K562 (cell line): Measurements from ENCODE around the gene PPFIA3. TPM values are rescaled to one million over a fixed set of nuclear protein-coding genes. Genes with fewer than 3 reads are reported as not detected.

Experiments
- ATAC-seq: fragments of 200-7000 bp; cut with Tn5 transposase; 3 replicates; pipeline ENCODE4 v1.9.1; 2020; ENCODE audit warnings: moderate library complexity
- BruUV-seq: library from RNA; stranded (reverse); fragments of 400-500 nt; replicated peaks from 2 replicates; lab custom pipeline; 2021; lab: Mats Ljungman, UMichigan
- CTCF ChIA-PET: fragments of 300-600 bp; formaldehyde crosslinking; extraction: SDS; loops from one replicate; lab custom pipeline; 2021; ENCODE audit warnings: low intra/inter-chr PET ratio; lab: Yijun Ruan, JAX
- POLR2A ChIA-PET: fragments of 300-600, 350-650 bp; sonication (Branson Sonifier 250); formaldehyde crosslinking; extraction: SDS; loops from one replicate; lab custom pipeline; 2021; ENCODE audit warnings: antibody characterized with exemption, inconsistent platforms; lab: Yijun Ruan, JAX
- DNase-seq, 4 experiments: peaks; one replicate each; pipeline versions ENCODE4 v3.0.0 to v3.0.0-alpha.2; 2011 to 2018; ENCODE audit warnings: low spot score in 3 of 4, mixed read lengths in 3 of 4; ENCODE audit errors: extremely low read depth in 1 of 4
- FAIRE-seq: peaks from 2 replicates; lab custom pipeline; 2011; peaks lifted over from hg19 to GRCh38; lab: Jason Lieb, UNC
- H2AFZ ChIP-seq: 2 replicates; pipeline ENCODE4 v1.6.0; 2011; ENCODE audit warnings: low read depth, low read length, control low read depth, inconsistent platforms
- H3K27ac ChIP-seq: fragments of 200-600 bp; 3 replicates; pipeline ENCODE4 v1.8.0; 2011; ENCODE audit warnings: low read depth, mild to moderate bottlenecking, control low read depth, inconsistent platforms, low read length, moderate library complexity, mixed read lengths; ENCODE audit errors: extremely low read depth
- H3K27me3 ChIP-seq, 2 experiments: fragments of 300-600 bp in 1 of 2; 2 replicates in 1 of 2; 3 replicates in 1 of 2; pipeline versions ENCODE4 v1.6.0 to v1.8.0; 2011; ENCODE audit warnings: inconsistent platforms in 2 of 2, low read length in 2 of 2, mild to moderate bottlenecking in 1 of 2, mixed read lengths in 1 of 2, moderate library complexity in 1 of 2; ENCODE audit not compliant: control insufficient read depth in 2 of 2, insufficient read depth in 2 of 2
- H3K36me3 ChIP-seq: fragments of 300-600 bp; 3 replicates; pipeline ENCODE4 v1.8.0; 2011; ENCODE audit warnings: mild to moderate bottlenecking, low read length, inconsistent platforms; ENCODE audit not compliant: control insufficient read depth, insufficient read depth
- H3K4me1 ChIP-seq, 2 experiments: fragments of 200-600 bp in 1 of 2; replicated peaks in 1 of 2; 2 replicates in 1 of 2; 3 replicates in 1 of 2; pipeline versions ENCODE4 v1.5.1 to v1.8.0; 2011; ENCODE audit warnings: inconsistent platforms in 2 of 2, low read length in 2 of 2, mild to moderate bottlenecking in 1 of 2, mixed read lengths in 1 of 2, moderate library complexity in 1 of 2; ENCODE audit not compliant: control insufficient read depth in 2 of 2, insufficient read depth in 2 of 2
- H3K4me2 ChIP-seq: 2 replicates; pipeline ENCODE4 v1.6.1; 2011; ENCODE audit warnings: low read length, control low read depth, inconsistent platforms, mixed read lengths; ENCODE audit not compliant: insufficient read depth
- H3K4me3 ChIP-seq: fragments of 200-600 bp; sonication (generic), shearing (Covaris generic); 2 replicates; pipeline ENCODE4 v1.5.1; 2016; ENCODE audit warnings: control low read depth, inconsistent platforms
- H3K79me2 ChIP-seq: fragments of 200-600 bp; 3 replicates; pipeline ENCODE4 v1.8.0; 2011; ENCODE audit warnings: low read length, inconsistent platforms; ENCODE audit not compliant: control insufficient read depth, insufficient read depth
- H3K9ac ChIP-seq, 2 experiments: 2 replicates each; pipeline versions ENCODE4 v1.6.0 to v1.6.1; 2011; ENCODE audit warnings: low read depth in 2 of 2, low read length in 2 of 2, control low read depth in 1 of 2, inconsistent platforms in 1 of 2, mild to moderate bottlenecking in 1 of 2, mixed read lengths in 1 of 2; ENCODE audit not compliant: insufficient read depth in 1 of 2
- H3K9me1 ChIP-seq: one replicate; pipeline ENCODE4 v1.6.0; 2011; ENCODE audit warnings: inconsistent platforms, mild to moderate bottlenecking, low read length, moderate library complexity; ENCODE audit not compliant: control insufficient read depth, insufficient read depth
- H3K9me3 ChIP-seq: replicated peaks from 2 replicates; pipeline ENCODE4 v1.5.1; 2011; ENCODE audit warnings: low read depth, low read length, inconsistent platforms; ENCODE audit not compliant: control insufficient read depth, insufficient read depth
- H4K20me1 ChIP-seq: replicated peaks from 2 replicates; pipeline ENCODE4 v1.6.1; 2011; ENCODE audit warnings: low read length, inconsistent platforms, mixed read lengths; ENCODE audit not compliant: control insufficient read depth, insufficient read depth
- CBX1 ChIP-seq: sonication (generic); IDR thresholded peaks from 2 replicates; pipeline ENCODE4 v1.6.1; 2016; ENCODE audit warnings: antibody characterized with exemption, low read depth, mild to moderate bottlenecking
- GATAD2B ChIP-seq: fragments of 450-650 bp; IDR thresholded peaks from 2 replicates; pipeline ENCODE4 v1.6.1; 2017; ENCODE audit warnings: mild to moderate bottlenecking, borderline replicate concordance
- HDAC3 ChIP-seq: fragments of 450-650 bp; IDR thresholded peaks from 2 replicates; pipeline ENCODE4 v1.6.1; 2018; ENCODE audit warnings: borderline replicate concordance, mild to moderate bottlenecking, moderate library complexity; ENCODE audit not compliant: partially characterized antibody
- HLTF ChIP-seq: fragments of 450-650 bp; IDR thresholded peaks from 2 replicates; pipeline ENCODE4 v1.6.1; 2016
- JUND ChIP-seq, 2 experiments: IDR thresholded peaks; 2 replicates in 1 of 2; 3 replicates in 1 of 2; pipeline ENCODE4 v1.6.1; 2011; ENCODE audit warnings: borderline replicate concordance in 2 of 2, low read depth in 2 of 2, low read length in 2 of 2, improper control_type of control experiment in 1 of 2, missing biosample characterization in 1 of 2, missing genetic modification characterization in 1 of 2, missing genetic modification reagents in 1 of 2
- MTA2 ChIP-seq: fragments of 450-650 bp; IDR thresholded peaks from 2 replicates; pipeline ENCODE4 v1.6.1; 2016; ENCODE audit warnings: low read depth
- NCOR1 ChIP-seq: fragments of 450-650 bp; IDR thresholded peaks from 2 replicates; pipeline ENCODE4 v1.6.1; 2016; ENCODE audit warnings: mild to moderate bottlenecking, moderate library complexity
- NFATC3 ChIP-seq: fragments of 450-650 bp; IDR thresholded peaks from 2 replicates; pipeline ENCODE4 v1.6.1; 2017; ENCODE audit warnings: mild to moderate bottlenecking
- RBM34 ChIP-seq: fragments of 200-400 bp; formaldehyde crosslinking; IDR thresholded peaks from 2 replicates; pipeline ENCODE4 v1.6.1; 2018; ENCODE audit warnings: low read length, borderline replicate concordance; ENCODE audit not compliant: insufficient read depth
- SAFB ChIP-seq: fragments of 200-400 bp; formaldehyde crosslinking; IDR thresholded peaks from 2 replicates; pipeline ENCODE4 v1.6.1; 2017; ENCODE audit warnings: low read depth, low read length, borderline replicate concordance
- SRF ChIP-seq, 2 experiments: fragments of 250-450, 450-650 bp in 1 of 2; sonication (Bioruptor Pico) in 1 of 2; sonication (generic) in 1 of 2; formaldehyde crosslinking; IDR thresholded peaks; 2 replicates each; pipeline versions ENCODE4 v1.5.0 to v1.5.1; 2020 to 2022; ENCODE audit warnings: mild to moderate bottlenecking in 1 of 2, missing genetic modification reagents in 1 of 2
- TBP ChIP-seq: optimal IDR thresholded peaks from 2 replicates; pipeline ENCODE3; 2011; ENCODE audit warnings: low read depth, low read length, improper control_type of control experiment
- TFAP4 ChIP-seq: sonication (generic); formaldehyde crosslinking; IDR thresholded peaks from 2 replicates; pipeline ENCODE4 v1.8.0; 2022; ENCODE audit warnings: missing genetic modification reagents, mild to moderate bottlenecking, moderate library complexity, borderline replicate concordance
- ZNF140 ChIP-seq: fragments of 250-450 bp; sonication (Bioruptor Pico); IDR thresholded peaks from 2 replicates; pipeline ENCODE4 v1.8.0; 2021; ENCODE audit warnings: moderate library complexity, mild to moderate bottlenecking, inconsistent platforms
- ZNF584 ChIP-seq: fragments of 200-800 bp; sonication (Bioruptor generic); IDR thresholded peaks from 2 replicates; pipeline ENCODE4 v1.6.1; 2016; ENCODE audit warnings: low read depth, mild to moderate bottlenecking, missing genetic modification characterization, missing compliant biosample characterization
- ZNF589 ChIP-seq: fragments of 200-800 bp; sonication (Bioruptor generic); IDR thresholded peaks from 2 replicates; pipeline ENCODE4 v1.6.1; 2016; ENCODE audit warnings: low read depth, missing genetic modification characterization, missing compliant biosample characterization
- ZNF695 ChIP-seq: fragments of 450-650 bp; formaldehyde crosslinking; IDR thresholded peaks from 2 replicates; pipeline ENCODE4 v1.4.0; 2020; ENCODE audit warnings: mild to moderate bottlenecking, moderate library complexity
- WGBS: fragments of 100-300 bp; shearing (Covaris generic); methylation state at CpG from one replicate; pipeline ENCODE4 v1.1.6; 2016; ENCODE audit warnings: low coverage, mixed read lengths; ENCODE audit not compliant: insufficient coverage; ENCODE audit errors: missing lambda C conversion rate; 5-methylcytosine and 5-hydroxymethylcytosine counted together
- in situ Hi-C: fragments of 300-500 bp; cut with MboI; formaldehyde crosslinking; loops from 4 replicates; pipeline ENCODE4 v1.15.0; 2018; ENCODE audit warnings: inconsistent platforms, mixed read lengths
- intact Hi-C: fragments of 100-400 bp; cut with micrococcal nuclease; formaldehyde crosslinking; loops from 2 replicates; pipeline ENCODE4 v1.14.2; 2022
- polyA plus RNA-seq, 8 experiments: library from polyadenylated mRNA; depleted of rRNA in 4 of 8; stranded (reverse) in 5 of 8; unstranded in 3 of 8; fragments of >200 nt; fragmentation: Nextera tagmentation in 2 of 8; fragmentation: Illumina TruSeq in 1 of 8; extraction: Ambion mirVana in 2 of 8; extraction: Trizol in 1 of 8; gene quantifications; 2 replicates each; pipeline versions ENCODE4 v1.2.1 to v1.2.3, GENCODE V29; 2011 to 2014; ENCODE audit warnings: inconsistent platforms in 1 of 8, missing spikeins in 1 of 8
- total RNA-seq, 7 experiments: library from RNA; depleted of rRNA in 6 of 7; stranded (reverse); fragments of >200 nt in 6 of 7; fragmentation: Illumina TruSeq in 2 of 7; extraction: Trizol in 2 of 7; gene quantifications; 2 replicates each; pipeline versions ENCODE4 v1.2.1 to v1.2.3, GENCODE V29; 2011 to 2021; ENCODE audit warnings: low replicate concordance in 1 of 7

The PPFIA3 gene
- total and polyA plus RNA-seq, 9 of the 15 experiments (the other 6 are each of a cell fraction or from before 2014, with no cell fraction given), result 0.10 to 53.0 (median 17.6) TPM

- no peaks in the 10 kb centered on the region for H3K9me1 ChIP-seq
- DNase-seq (no peak), FAIRE-seq (no peak), ATAC-seq (no peak)
- no peak overlapping the region for H3K27ac ChIP-seq
- POLR2A ChIA-PET, result interaction anchor here (1.8 kb wide), 1 partner anchor 11 kb away, joined by 4 read pairs; no protein-coding TSS in a partner anchor
- H3K4me2 ChIP-seq, result no peak overlapping the region
- 79% methylated on average over 5 of the region's 5 CpGs for WGBS
- no peak overlapping the region for H3K9ac ChIP-seq
- intact Hi-C loops, result no loop called here
- no peaks in the 10 kb centered on the region for H4K20me1 ChIP-seq
- no peak overlapping the region for H2AFZ ChIP-seq
- H3K9me3 ChIP-seq, result peaks cover 12% of the 10 kb centered on the region
- peaks cover 55% of the 10 kb centered on the region for H3K36me3 ChIP-seq
- TF ChIP-seq SAFB, result no peak
- no peak for TF ChIP-seq TBP
- TF ChIP-seq ZNF589 (CRISPR knock-in tag), result no peak
- TF ChIP-seq CBX1, result no peak
- TF ChIP-seq ZNF584 (CRISPR knock-in tag), result no peak
- TF ChIP-seq ZNF695, result no peak
- TF ChIP-seq, all 486 proteins: peak for 0
- H3K4me1 ChIP-seq, result no peaks in the 10 kb centered on the region
- H3K4me3 ChIP-seq, result no peak overlapping the region
- CTCF ChIA-PET, result no interaction called here
- H3K79me2 ChIP-seq, result no peaks in the 10 kb centered on the region
- no peaks in the 10 kb centered on the region for H3K27me3 ChIP-seq
- no TSS peak for BruUV-seq
- in situ Hi-C loops, result no loop called here
These were observed 66.8 kb downstream of the PPFIA3 start for GRCh38 chr19:49186108-49186507.

- Histone ChIP-seq H3K4me2 (no peak overlapping the region), H4K20me1 (no peaks in the 10 kb centered on the region), H3K27ac (no peak overlapping the region), H2AFZ (no peak overlapping the region), H3K27me3 (no peaks in the 10 kb centered on the region), H3K4me3 (no peak overlapping the region), H3K4me1 (no peaks in the 10 kb centered on the region), H3K9me3 (peaks cover 8% of the 10 kb centered on the region; the same call in 1 of the 2 replicates), H3K9ac (no peak overlapping the region), H3K9me1 (no peaks in the 10 kb centered on the region), H3K36me3 (peaks cover 52% of the 10 kb centered on the region), H3K79me2 (no peaks in the 10 kb centered on the region)
- FAIRE-seq (no peak), ATAC-seq (no peak), DNase-seq (peak in 3 of 4 experiments; percentile 4)
- in situ Hi-C loops (no loop called here), intact Hi-C loops (no loop called here)
- 88% methylated on average over 12 of the region's 21 CpGs for WGBS
- no TSS peak for BruUV-seq
- CTCF ChIA-PET, result no interaction called here
- POLR2A ChIA-PET, result interaction anchor here (0.6 to 1.6 kb wide), 3 partner anchors 9 to 11 kb away, joined by 3 to 5 read pairs (median 3); no protein-coding TSS in a partner anchor
- no peak for TF ChIP-seq MTA2
- no peak for TF ChIP-seq GATAD2B
- TF ChIP-seq HDAC3, result no peak
- no peak for TF ChIP-seq RBM34
- no peak for TF ChIP-seq NFATC3
- TF ChIP-seq HLTF, result no peak
- no peak for TF ChIP-seq JUND (IDR thresholded peaks at IDR 0.05; ENCODE audit: borderline replicate concordance, low read depth, low read length)
- TF ChIP-seq JUND (tag; IDR thresholded peaks at IDR 0.05; ENCODE audit: borderline replicate concordance, low read depth, low read length), result no peak
- no peak for TF ChIP-seq SRF (CRISPR knock-in tag; IDR thresholded peaks at IDR 0.05)
- no peak for TF ChIP-seq TFAP4 (CRISPR knock-in tag)
- TF ChIP-seq ZNF140 (CRISPR knock-in tag), result no peak
- TF ChIP-seq ZNF589 (CRISPR knock-in tag), result no peak
- no peak for TF ChIP-seq NCOR1
These were observed 69.4 kb downstream of the PPFIA3 start for GRCh38 chr19:49188626-49189200.
